Activated CD8-positive, alpha-beta memory T cell treated with anti-CD3 and anti-CD28 coated beads, Interleukin-2, amount 50 U/mL, for 24 hours (primary cell): Measurements from ENCODE around the gene HLA-DQB1.

ENCODE experiments used
- DNase-seq: peaks from one replicate; pipeline ENCODE4 v3.0.0-alpha.2; 2020; ENCODE audit errors: extremely low read depth

HLA-DQB1 gene

GRCh38 chr6:32627249-32627648 lies 39.2 kb downstream of the HLA-DQB1 start:
- DNase-seq, result no peak

GRCh38 chr6:32625137-32625536 lies 41.3 kb downstream of the HLA-DQB1 start:
- no peak for DNase-seq

- no peak for DNase-seq
Observed at GRCh38 chr6:32624565-32624964, 41.9 kb downstream of the HLA-DQB1 start.

GRCh38 chr6:32623693-32624092 lies 42.8 kb downstream of the HLA-DQB1 start:
- no peak for DNase-seq

GRCh38 chr6:32622545-32623401 lies 43.7 kb downstream of the HLA-DQB1 start:
- DNase-seq, result no peak

GRCh38 chr6:32621372-32621771 lies 45.1 kb downstream of the HLA-DQB1 start:
- no peak for DNase-seq

GRCh38 chr6:32617751-32618150 lies 48.7 kb downstream of the HLA-DQB1 start:
- no peak for DNase-seq

- DNase-seq, result no peak
Observed at GRCh38 chr6:32615885-32616532, 50.4 kb downstream of the HLA-DQB1 start.

- no peak for DNase-seq
Observed at GRCh38 chr6:32614366-32615081, 51.9 kb downstream of the HLA-DQB1 start.

GRCh38 chr6:32613475-32613874 lies 53.0 kb downstream of the HLA-DQB1 start:
- no peak for DNase-seq

GRCh38 chr6:32610682-32611296 lies 55.7 kb downstream of the HLA-DQB1 start:
- no peak for DNase-seq

- DNase-seq, result no peak
Observed at GRCh38 chr6:32609731-32610640, 56.5 kb downstream of the HLA-DQB1 start.
